Measurements from ENCODE around the gene FSTL5.

- no peak for TF ChIP-seq POLR2A (IDR thresholded peaks at IDR 0.05; ENCODE audit: low read length)
- TF ChIP-seq GATA1 (IDR thresholded peaks at IDR 0.05; ENCODE audit: low read depth, low read length): no peak
These were observed 820.2 kb downstream of the FSTL5 start for GRCh38 chr4:161343569-161343950.

All from erythroblast (primary cell).